T-helper 17 cell (primary cell): ENCODE data around the gene PFKFB2. TPM values are rescaled to one million over a fixed set of nuclear protein-coding genes. Genes with fewer than 3 reads are reported as not detected.
"Not testable (repeated sequence)": the region's sequence is repeated elsewhere in the genome, so short reads cannot be mapped to it uniquely, and the experiment has no call there.

ENCODE experiments used
- ATAC-seq: fragments of 150-1000 bp; cut with Tn5 transposase; 2 replicates; pipeline ENCODE4 v1.10.0; 2021; ENCODE audit warnings: mild to moderate bottlenecking, moderate library complexity
- DNase-seq, 3 donors: peaks; one replicate each; pipeline versions ENCODE4 v3.0.0 to v3.0.0-alpha.2; 2020 to 2021
- H3K9me3 ChIP-seq: one replicate; pipeline ENCODE4 v1.7.0; 2013; ENCODE audit warnings: low read length, mild to moderate bottlenecking; ENCODE audit not compliant: control insufficient read depth, poor library complexity, severe bottlenecking
- H3K27ac Mint-ChIP-seq: one replicate; pipeline ENCODE4 v1.8.0; 2022; ENCODE audit warnings: mild to moderate bottlenecking, moderate library complexity, mixed read lengths
- H3K27me3 Mint-ChIP-seq: one replicate; pipeline ENCODE4 v1.8.0; 2022; ENCODE audit warnings: mixed read lengths
- H3K36me3 Mint-ChIP-seq: one replicate; pipeline ENCODE4 v1.8.0; 2022; ENCODE audit warnings: low read depth, mixed read lengths
- H3K4me1 Mint-ChIP-seq: one replicate; pipeline ENCODE4 v1.8.0; 2022; ENCODE audit warnings: mild to moderate bottlenecking, mixed read lengths
- H3K4me3 Mint-ChIP-seq: one replicate; pipeline ENCODE4 v1.8.0; 2022; ENCODE audit warnings: mild to moderate bottlenecking, moderate library complexity, mixed read lengths
- total RNA-seq, 4 donors: library from RNA in 2 of 4; stranded (reverse) in 2 of 4; gene quantifications; one replicate each; pipeline ENCODE4 v1.2.3 and lab custom pipeline; 2022 to 2026

Gene PFKFB2
- total RNA-seq, 2 donors from 2014 or later, result 1.7 to 2.0 TPM

- H3K27ac Mint-ChIP-seq, result no peak overlapping the region
- H3K4me3 Mint-ChIP-seq, result no peak overlapping the region
- H3K27me3 Mint-ChIP-seq, result peaks cover 44% of the 10 kb centered on the region
- no peaks in the 10 kb centered on the region for H3K9me3 ChIP-seq
- peaks cover 4% of the 10 kb centered on the region for H3K36me3 Mint-ChIP-seq
- no peak for ATAC-seq
- DNase-seq, result no peak
- H3K4me1 Mint-ChIP-seq, result peaks cover 3% of the 10 kb centered on the region
Observed at GRCh38 chr1:207035877-207036551, 17.1 kb upstream of the PFKFB2 start.

- peaks cover 36% of the 10 kb centered on the region for H3K27me3 Mint-ChIP-seq
- ATAC-seq, result no peak
- H3K36me3 Mint-ChIP-seq, result peaks cover 3% of the 10 kb centered on the region
Observed at GRCh38 chr1:207036865-207037264, 16.2 kb upstream of the PFKFB2 start.

GRCh38 chr1:207039380-207040180 lies 13.5 kb upstream of the PFKFB2 start:
- Mint-ChIP-seq H3K4me1 (peaks cover 3% of the 10 kb centered on the region), H3K4me3 (no peak overlapping the region), H3K27me3 (peaks cover 10% of the 10 kb centered on the region), H3K27ac (no peak overlapping the region), H3K36me3 (no peaks in the 10 kb centered on the region)
- DNase-seq (no peak), ATAC-seq (no peak)
- H3K9me3 ChIP-seq, result no peaks in the 10 kb centered on the region

More at GRCh38 chr1:207036865-207037264, 16.2 kb upstream of the PFKFB2 start:
- Mint-ChIP-seq H3K27ac (no peak overlapping the region), H3K4me3 (no peak overlapping the region), H3K4me1 (peaks cover 2% of the 10 kb centered on the region)
- H3K9me3 ChIP-seq, result no peaks in the 10 kb centered on the region
- DNase-seq, result no peak

- H3K4me3 Mint-ChIP-seq, result no peak overlapping the region
- DNase-seq (no peak), ATAC-seq (no peak)
- peaks cover 6% of the 10 kb centered on the region for H3K4me1 Mint-ChIP-seq
- H3K36me3 Mint-ChIP-seq, result no peaks in the 10 kb centered on the region
- no peaks in the 10 kb centered on the region for H3K9me3 ChIP-seq
- H3K27me3 Mint-ChIP-seq, result peaks cover 5% of the 10 kb centered on the region
- no peak overlapping the region for H3K27ac Mint-ChIP-seq
Observed at GRCh38 chr1:207040181-207040533, 12.9 kb upstream of the PFKFB2 start.

GRCh38 chr1:207041397-207041796 lies 11.7 kb upstream of the PFKFB2 start:
- not testable (repeated sequence) for ATAC-seq, H3K27ac Mint-ChIP-seq, H3K9me3 ChIP-seq, H3K36me3 Mint-ChIP-seq, DNase-seq, H3K27me3 Mint-ChIP-seq, H3K4me3 Mint-ChIP-seq, H3K4me1 Mint-ChIP-seq

GRCh38 chr1:207045453-207045852 lies 7.6 kb upstream of the PFKFB2 start:
- H3K4me3 Mint-ChIP-seq, result no peak overlapping the region
- DNase-seq, result no peak
- ATAC-seq, result no peak
- H3K4me1 Mint-ChIP-seq, result peaks cover 18% of the 10 kb centered on the region
- H3K27ac Mint-ChIP-seq, result peak overlapping the region; percentile 14
- H3K9me3 ChIP-seq, result no peaks in the 10 kb centered on the region
- H3K36me3 Mint-ChIP-seq, result no peaks in the 10 kb centered on the region
- H3K27me3 Mint-ChIP-seq, result no peaks in the 10 kb centered on the region

- Mint-ChIP-seq H3K27ac (no peak overlapping the region), H3K36me3 (no peaks in the 10 kb centered on the region), H3K27me3 (no peaks in the 10 kb centered on the region), H3K4me1 (peaks cover 25% of the 10 kb centered on the region), H3K4me3 (no peak overlapping the region)
- H3K9me3 ChIP-seq, result no peaks in the 10 kb centered on the region
- no peak for DNase-seq
- ATAC-seq, result no peak
Observed at GRCh38 chr1:207047505-207047904, 5.6 kb upstream of the PFKFB2 start.

GRCh38 chr1:207048041-207048440 lies 5.0 kb upstream of the PFKFB2 start:
- no peaks in the 10 kb centered on the region for H3K9me3 ChIP-seq
- DNase-seq, result no peak
- Mint-ChIP-seq H3K36me3 (no peaks in the 10 kb centered on the region), H3K4me1 (peaks cover 28% of the 10 kb centered on the region), H3K27me3 (no peaks in the 10 kb centered on the region), H3K27ac (no peak overlapping the region), H3K4me3 (no peak overlapping the region)
- ATAC-seq, result no peak

GRCh38 chr1:207049054-207049453 lies 4.0 kb upstream of the PFKFB2 start:
- no peaks in the 10 kb centered on the region for H3K9me3 ChIP-seq
- no peaks in the 10 kb centered on the region for H3K36me3 Mint-ChIP-seq
- peaks cover 32% of the 10 kb centered on the region for H3K4me1 Mint-ChIP-seq
- no peak overlapping the region for H3K4me3 Mint-ChIP-seq
- DNase-seq, result no peak
- peak overlapping the region; percentile 95 for H3K27ac Mint-ChIP-seq
- ATAC-seq, result no peak
- no peaks in the 10 kb centered on the region for H3K27me3 Mint-ChIP-seq

GRCh38 chr1:207049514-207049913 lies 3.6 kb upstream of the PFKFB2 start:
- Mint-ChIP-seq H3K4me3 (peak overlapping the region; percentile 99), H3K27me3 (no peaks in the 10 kb centered on the region), H3K27ac (peak overlapping the region; percentile 95), H3K36me3 (no peaks in the 10 kb centered on the region), H3K4me1 (peaks cover 31% of the 10 kb centered on the region)
- H3K9me3 ChIP-seq, result no peaks in the 10 kb centered on the region
- no peak for DNase-seq
- no peak for ATAC-seq

- no peaks in the 10 kb centered on the region for H3K36me3 Mint-ChIP-seq
- no peaks in the 10 kb centered on the region for H3K9me3 ChIP-seq
- ATAC-seq, result peak; percentile 45
Observed at GRCh38 chr1:207049974-207050391, 3.1 kb upstream of the PFKFB2 start.

GRCh38 chr1:207050480-207051190 lies 2.4 kb upstream of the PFKFB2 start:
- no peaks in the 10 kb centered on the region for H3K36me3 Mint-ChIP-seq
- no peaks in the 10 kb centered on the region for H3K9me3 ChIP-seq
- peak; percentile 74 to 84 (median 78) for DNase-seq
- peak overlapping the region; percentile 95 for H3K27ac Mint-ChIP-seq
- peaks cover 29% of the 10 kb centered on the region for H3K4me1 Mint-ChIP-seq
- H3K4me3 Mint-ChIP-seq, result peak overlapping the region; percentile 99
- peak; percentile 56 for ATAC-seq
- no peaks in the 10 kb centered on the region for H3K27me3 Mint-ChIP-seq

More at GRCh38 chr1:207049974-207050391, 3.1 kb upstream of the PFKFB2 start:
- H3K27ac Mint-ChIP-seq, result peak overlapping the region; percentile 95
- peak in 1 of 3 donors; percentile 34 for DNase-seq
- H3K4me1 Mint-ChIP-seq, result peaks cover 29% of the 10 kb centered on the region
- H3K4me3 Mint-ChIP-seq, result peak overlapping the region; percentile 99
- no peaks in the 10 kb centered on the region for H3K27me3 Mint-ChIP-seq
